ENCODE results near the gene LMO4. TPM values are rescaled to one million over a fixed set of nuclear protein-coding genes. Genes with fewer than 3 reads are reported as not detected.

LMO4 gene
- total and polyA plus RNA-seq, 2 of the 13 experiments (the other 11 are each of a cell fraction or from before 2014, with no cell fraction given): 19.3 to 49.9 TPM

- TF ChIP-seq SPEN (CRISPR knock-in tag; IDR thresholded peaks at IDR 0.05; ENCODE audit: low read depth) (no peak), DBP (CRISPR knock-in tag; IDR thresholded peaks at IDR 0.05; ENCODE audit: not compliant biosample characterization) (no peak), ZNF503 (CRISPR knock-in tag; IDR thresholded peaks at IDR 0.05) (no peak), ZNF776 (CRISPR knock-in tag; IDR thresholded peaks at IDR 0.05) (no peak), NONO (IDR thresholded peaks at IDR 0.05) (no peak), NONO (CRISPR knock-in tag; conservative IDR thresholded peaks at IDR 0.05) (no peak), ASH2L (IDR thresholded peaks at IDR 0.05; ENCODE audit: insufficient read length, low read depth, low read length) (no peak), FLYWCH1 (CRISPR knock-in tag; IDR thresholded peaks at IDR 0.05) (no peak), HNF4A (CRISPR knock-in tag; IDR thresholded peaks at IDR 0.05) (no peak), SYNCRIP (IDR thresholded peaks at IDR 0.05; ENCODE audit: insufficient read depth, low read depth, low read length) (no peak), CHD2 (IDR thresholded peaks at IDR 0.05; ENCODE audit: low read depth, low read length) (no peak), SOX5 (CRISPR knock-in tag; IDR thresholded peaks at IDR 0.05; ENCODE audit: borderline replicate concordance) (no peak; the same call in 1 of the 2 replicates), ELF3 (CRISPR knock-in tag; IDR thresholded peaks at IDR 0.05) (no peak), ZNF225 (CRISPR knock-in tag; IDR thresholded peaks at IDR 0.05) (no peak), NFRKB (IDR thresholded peaks at IDR 0.05) (no peak), PRPF4 (IDR thresholded peaks at IDR 0.05; ENCODE audit: low read depth, low read length, poor library complexity, severe bottlenecking) (no peak), CC2D1A (CRISPR knock-in tag; IDR thresholded peaks at IDR 0.05) (no peak), MAZ (IDR thresholded peaks at IDR 0.05; ENCODE audit: borderline replicate concordance, low read depth, low read length) (no peak), MAZ (CRISPR knock-in tag; IDR thresholded peaks at IDR 0.05; ENCODE audit: low read depth) (peak; percentile 16; the same call in 1 of the 2 replicates), THAP8 (CRISPR knock-in tag; IDR thresholded peaks at IDR 0.05; ENCODE audit: borderline replicate concordance) (no peak)
- TF ChIP-seq, protein P1, sequence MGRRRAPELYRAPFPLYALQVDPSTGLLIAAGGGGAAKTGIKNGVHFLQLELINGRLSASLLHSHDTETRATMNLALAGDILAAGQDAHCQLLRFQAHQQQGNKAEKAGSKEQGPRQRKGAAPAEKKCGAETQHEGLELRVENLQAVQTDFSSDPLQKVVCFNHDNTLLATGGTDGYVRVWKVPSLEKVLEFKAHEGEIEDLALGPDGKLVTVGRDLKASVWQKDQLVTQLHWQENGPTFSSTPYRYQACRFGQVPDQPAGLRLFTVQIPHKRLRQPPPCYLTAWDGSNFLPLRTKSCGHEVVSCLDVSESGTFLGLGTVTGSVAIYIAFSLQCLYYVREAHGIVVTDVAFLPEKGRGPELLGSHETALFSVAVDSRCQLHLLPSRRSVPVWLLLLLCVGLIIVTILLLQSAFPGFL (CRISPR knock-in tag; IDR thresholded peaks at IDR 0.05): no peak
- TF ChIP-seq, protein P2, sequence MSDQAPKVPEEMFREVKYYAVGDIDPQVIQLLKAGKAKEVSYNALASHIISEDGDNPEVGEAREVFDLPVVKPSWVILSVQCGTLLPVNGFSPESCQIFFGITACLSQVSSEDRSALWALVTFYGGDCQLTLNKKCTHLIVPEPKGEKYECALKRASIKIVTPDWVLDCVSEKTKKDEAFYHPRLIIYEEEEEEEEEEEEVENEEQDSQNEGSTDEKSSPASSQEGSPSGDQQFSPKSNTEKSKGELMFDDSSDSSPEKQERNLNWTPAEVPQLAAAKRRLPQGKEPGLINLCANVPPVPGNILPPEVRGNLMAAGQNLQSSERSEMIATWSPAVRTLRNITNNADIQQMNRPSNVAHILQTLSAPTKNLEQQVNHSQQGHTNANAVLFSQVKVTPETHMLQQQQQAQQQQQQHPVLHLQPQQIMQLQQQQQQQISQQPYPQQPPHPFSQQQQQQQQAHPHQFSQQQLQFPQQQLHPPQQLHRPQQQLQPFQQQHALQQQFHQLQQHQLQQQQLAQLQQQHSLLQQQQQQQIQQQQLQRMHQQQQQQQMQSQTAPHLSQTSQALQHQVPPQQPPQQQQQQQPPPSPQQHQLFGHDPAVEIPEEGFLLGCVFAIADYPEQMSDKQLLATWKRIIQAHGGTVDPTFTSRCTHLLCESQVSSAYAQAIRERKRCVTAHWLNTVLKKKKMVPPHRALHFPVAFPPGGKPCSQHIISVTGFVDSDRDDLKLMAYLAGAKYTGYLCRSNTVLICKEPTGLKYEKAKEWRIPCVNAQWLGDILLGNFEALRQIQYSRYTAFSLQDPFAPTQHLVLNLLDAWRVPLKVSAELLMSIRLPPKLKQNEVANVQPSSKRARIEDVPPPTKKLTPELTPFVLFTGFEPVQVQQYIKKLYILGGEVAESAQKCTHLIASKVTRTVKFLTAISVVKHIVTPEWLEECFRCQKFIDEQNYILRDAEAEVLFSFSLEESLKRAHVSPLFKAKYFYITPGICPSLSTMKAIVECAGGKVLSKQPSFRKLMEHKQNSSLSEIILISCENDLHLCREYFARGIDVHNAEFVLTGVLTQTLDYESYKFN (CRISPR knock-in tag; conservative IDR thresholded peaks at IDR 0.05): no peak
Observed at GRCh38 chr1:87331365-87332241, 2.9 kb downstream of the LMO4 start (continued).
